Limb (tissue), 2 donors: ENCODE data around the gene KCNMA1.
"Not testable (repeated sequence)": the region's sequence is repeated elsewhere in the genome, so short reads cannot be mapped to it uniquely, and the experiment has no call there.

Experiments
- DNase-seq, 2 donors: peaks; one replicate each; pipeline ENCODE4 v3.0.0-alpha.2; 2016; ENCODE audit errors: extremely low spot score in 2 of 2

The KCNMA1 gene

GRCh38 chr10:77537071-77537470 lies 100.5 kb downstream of the KCNMA1 start:
- DNase-seq, result no peak

DNA sequence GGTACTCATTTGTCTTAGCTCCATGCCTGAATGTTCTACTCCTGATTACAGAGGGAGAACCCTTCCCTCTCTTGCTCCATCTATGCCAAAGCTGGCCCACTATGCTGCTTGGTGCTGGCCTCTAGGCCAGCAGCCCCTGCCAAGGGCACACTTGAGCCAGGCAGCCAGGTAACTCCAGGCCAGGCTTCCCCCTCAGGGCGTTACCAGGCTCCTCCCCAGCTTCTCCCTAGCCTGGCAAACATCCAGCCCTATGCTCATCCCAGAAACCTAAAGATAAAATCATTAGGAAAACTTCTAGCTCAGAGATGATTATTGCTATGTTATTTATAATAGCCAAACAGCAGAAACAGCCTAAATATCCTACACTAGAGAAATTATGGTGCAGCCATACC lies 103.7 kb downstream of the KCNMA1 start:
- DNase-seq, result no peak

GRCh38 chr10:77533146-77533886 lies 104.3 kb downstream of the KCNMA1 start:
- DNase-seq, result no peak

DNA sequence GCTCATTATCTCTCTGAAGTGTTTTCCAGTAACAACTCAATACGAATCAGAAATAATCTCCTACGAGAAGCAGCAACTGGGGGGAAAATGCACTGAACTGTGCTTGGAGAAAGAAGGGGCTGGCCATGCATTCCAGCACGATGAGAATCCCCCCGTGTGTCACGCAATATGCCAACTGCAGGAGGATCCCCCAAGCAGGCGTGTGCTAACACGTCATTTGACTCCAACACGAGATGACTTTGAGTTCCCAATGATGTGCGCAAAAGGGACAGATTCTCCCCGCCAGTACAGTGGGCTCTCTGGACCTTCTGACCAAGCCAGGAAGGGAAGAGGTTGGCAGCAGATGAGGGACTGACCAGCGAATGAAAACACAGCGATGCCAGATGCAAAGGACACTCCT lies 105.5 kb downstream of the KCNMA1 start:
- DNase-seq, result no peak

GRCh38 chr10:77531441-77532001 lies 106.1 kb downstream of the KCNMA1 start:
- no peak for DNase-seq

DNA sequence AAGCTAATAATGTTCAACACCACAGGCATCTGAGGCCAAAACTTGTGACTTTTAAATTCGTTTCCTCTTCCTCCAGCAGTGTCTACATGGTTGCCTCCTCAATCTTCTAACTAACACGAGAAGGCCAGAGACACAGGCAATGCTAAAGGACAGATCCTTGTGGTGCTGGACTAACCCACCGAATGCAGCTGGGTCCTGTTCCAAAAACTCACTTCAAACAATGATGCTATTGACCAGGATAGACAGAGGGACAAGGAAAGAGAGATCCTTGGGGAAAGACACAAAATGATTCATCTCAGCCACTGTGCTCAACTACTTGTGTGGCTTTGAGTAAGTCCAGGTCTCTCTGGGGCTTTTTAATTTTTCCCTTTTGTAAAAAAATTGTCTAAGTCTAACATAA lies 107.6 kb downstream of the KCNMA1 start:
- DNase-seq, result no peak

DNA sequence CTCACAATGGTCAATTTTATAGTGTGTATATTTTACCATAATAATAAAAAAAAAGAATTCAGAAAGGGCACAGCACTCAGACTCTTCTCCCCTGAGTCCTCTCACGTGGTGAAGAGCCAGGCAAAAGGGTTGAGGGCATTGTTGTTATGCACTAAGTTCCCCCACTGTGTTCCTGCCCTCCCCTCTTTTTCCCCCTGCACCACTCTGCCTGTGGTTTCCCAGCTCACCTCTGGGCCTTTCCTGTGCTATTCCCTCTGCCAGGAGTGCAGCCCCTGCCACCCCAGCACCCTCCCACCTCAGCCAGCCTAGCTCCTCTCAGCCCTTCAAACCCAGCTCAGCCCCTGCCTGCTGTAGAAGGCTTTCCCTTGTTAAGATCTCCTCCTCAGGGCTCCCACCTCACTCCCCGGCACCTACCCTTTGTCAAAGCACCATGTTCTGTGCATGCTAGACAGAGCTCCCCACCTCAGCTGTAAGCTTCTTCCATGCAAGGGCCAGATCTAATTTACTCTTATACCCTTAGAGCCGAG lies 108.5 kb downstream of the KCNMA1 start:
- no peak for DNase-seq

- DNase-seq, result no peak
These were observed 109.8 kb downstream of the KCNMA1 start for GRCh38 chr10:77527839-77528238.

- DNase-seq, result peak in 1 of 2 donors; percentile 43
These were observed 110.6 kb downstream of the KCNMA1 start for GRCh38 chr10:77526868-77527617.

DNA sequence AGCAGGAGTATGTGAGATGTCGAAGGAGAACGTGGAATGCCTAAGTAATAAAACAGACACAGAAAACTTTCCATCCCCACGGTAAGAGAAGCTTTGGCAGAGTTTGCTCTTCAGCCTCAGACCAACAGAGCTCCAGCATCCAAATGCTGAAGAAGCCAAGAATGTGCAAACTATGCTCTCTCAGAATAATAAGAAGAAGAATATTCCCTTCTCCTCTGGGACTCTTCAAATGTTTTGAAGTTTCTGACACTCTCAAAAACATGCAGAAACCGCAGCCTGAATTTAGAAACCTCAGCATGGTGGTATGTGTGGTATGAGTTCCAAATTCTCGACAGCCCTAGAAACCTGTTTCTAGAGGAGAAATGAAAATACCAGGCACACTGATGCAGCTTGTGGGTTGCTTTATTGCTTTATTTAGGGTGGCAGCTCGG lies 113.3 kb downstream of the KCNMA1 start:
- peak in 1 of 2 donors; percentile 75 for DNase-seq

DNA sequence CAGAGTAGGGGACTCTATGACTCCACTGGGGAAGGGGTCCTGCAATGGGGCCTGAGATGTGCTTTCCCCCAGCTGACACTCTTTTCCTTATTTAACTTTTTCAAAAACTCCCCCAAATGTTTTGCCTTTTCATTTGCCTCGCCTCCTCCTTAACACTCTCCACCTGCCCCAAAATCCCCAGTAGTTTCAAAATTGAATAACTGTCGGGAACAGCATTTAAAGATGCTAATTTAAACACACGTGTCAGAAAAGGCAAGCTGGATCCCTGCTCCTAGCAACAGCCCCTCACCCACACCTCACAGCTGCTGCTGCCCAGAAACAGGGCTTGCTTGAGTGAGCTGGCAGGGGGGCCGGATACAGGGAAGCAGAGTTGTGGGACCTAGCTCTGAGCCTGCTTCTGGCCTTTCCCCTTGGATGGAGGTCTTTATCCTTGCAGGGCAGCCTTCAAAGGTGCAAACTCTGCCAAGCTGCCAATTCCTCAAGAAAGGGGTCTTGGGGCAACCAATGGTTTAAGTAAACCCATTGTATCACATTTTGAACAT lies 115.3 kb downstream of the KCNMA1 start:
- no peak for DNase-seq

DNA sequence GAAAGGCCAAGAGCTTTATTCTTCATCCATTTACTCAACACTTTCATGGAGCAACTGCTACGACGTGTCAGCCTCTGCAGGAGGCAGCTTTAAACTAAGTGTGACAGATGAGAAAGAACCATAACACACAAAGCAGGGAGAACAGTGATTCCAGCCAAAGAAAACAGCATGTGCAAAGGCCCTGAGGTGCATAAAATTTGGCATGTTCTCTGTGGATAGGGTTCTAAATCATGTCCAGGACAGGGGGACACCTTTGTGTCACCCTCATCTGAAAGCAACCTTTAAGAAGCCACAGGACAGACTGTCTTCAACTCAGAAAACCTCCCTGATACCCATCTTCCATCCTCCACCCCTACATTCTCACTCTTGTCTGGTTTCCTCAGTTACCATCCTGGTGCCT lies 116.6 kb downstream of the KCNMA1 start:
- DNase-seq, result no peak

DNA sequence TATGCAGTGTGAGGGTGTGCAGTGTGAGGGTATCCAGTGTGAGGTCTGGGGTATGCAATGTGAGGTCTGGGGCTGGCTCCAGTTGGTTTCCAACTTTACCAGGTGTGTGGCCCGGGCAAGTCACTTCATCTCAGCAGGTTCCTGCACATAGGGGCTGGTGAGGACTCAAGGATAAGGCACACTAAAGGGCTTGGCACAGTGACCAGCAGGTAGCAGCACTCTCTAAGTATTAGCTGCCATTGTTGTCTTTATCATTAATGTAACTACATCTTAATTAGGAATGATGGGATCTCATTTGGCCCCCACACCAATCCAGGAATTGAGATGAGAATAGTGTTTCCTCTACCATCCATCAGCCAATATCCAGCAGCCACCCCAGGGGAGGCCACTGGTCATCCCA lies 117.3 kb downstream of the KCNMA1 start:
- no peak for DNase-seq

DNA sequence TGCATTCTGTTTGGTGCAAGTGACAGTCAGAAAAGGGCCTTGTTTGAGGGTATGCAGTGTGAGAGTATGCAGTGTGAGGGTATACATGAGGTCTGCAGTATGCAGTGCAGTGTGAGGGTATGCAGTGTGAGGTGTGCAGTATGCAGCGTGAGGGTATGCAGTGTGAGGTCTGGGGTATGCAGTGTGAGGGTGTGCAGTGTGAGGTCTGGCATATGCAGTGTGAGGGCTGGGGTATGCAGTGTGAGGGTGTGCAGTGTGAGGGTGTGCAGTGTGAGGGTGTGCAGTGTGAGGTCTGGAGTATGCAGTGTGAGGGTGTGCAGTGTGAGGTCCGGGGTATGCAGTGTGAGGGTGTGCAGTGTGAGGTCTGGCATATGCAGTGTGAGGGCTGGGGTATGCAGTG lies 117.8 kb downstream of the KCNMA1 start:
- not testable (repeated sequence) for DNase-seq

GRCh38 chr10:77518910-77519274 lies 118.7 kb downstream of the KCNMA1 start:
- DNase-seq, result no peak

DNA sequence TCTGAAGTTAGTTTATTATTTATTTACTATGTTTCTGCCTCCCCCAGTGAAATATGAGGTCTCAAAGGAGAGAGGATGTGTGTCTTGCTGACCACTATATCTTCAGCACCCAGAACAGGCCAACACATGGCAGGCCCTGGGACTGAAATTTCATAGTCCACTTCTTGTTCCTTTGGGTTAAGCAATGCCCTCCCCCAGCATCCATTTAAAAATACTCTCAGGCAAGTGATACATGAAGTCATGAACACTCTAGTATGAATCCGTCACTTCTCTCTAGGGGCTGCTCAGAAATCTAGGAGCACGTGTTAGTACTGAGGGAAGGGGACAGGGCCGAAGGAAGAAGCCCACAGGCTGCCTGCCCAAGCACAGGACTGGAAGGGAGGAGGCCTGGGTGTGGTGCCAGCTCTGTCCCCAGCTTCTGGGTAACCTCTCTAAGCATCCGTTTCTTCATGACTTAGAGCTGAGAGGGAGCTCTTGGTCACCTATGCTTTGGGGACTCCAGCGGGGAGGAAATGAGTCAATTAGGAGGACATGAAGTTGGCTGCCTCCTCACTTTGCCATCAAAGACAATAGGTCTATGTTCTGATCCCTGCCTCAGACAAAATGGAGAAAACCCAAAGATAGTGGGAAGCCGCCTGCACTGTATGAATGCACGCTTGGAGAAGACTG lies 119.2 kb downstream of the KCNMA1 start:
- no peak for DNase-seq

DNA sequence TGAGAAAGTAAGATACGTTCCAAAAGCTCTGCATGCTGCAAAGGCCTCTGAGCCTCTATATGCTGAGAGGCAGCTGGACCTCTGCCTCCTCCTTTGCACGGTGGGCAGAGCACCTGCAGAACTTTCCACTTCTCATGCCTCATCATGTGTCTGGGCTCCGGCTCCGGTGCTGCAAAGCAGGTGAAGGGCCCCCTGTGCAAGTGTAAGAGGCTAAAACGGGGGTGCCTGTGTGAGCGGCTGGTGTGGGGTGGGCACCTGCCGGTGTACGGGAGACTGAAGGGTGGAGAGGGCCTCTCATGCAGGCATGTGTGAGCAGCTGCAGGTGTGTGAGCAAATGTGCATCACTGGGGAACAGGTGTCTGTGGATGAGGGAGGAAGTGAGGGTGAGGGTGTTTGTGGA lies 121.0 kb downstream of the KCNMA1 start:
- no peak for DNase-seq

- DNase-seq, result no peak
These were observed 122.7 kb downstream of the KCNMA1 start for GRCh38 chr10:77514870-77515269.

GRCh38 chr10:77513781-77514331 lies 123.8 kb downstream of the KCNMA1 start:
- peak; percentile 57 to 67 for DNase-seq

DNA sequence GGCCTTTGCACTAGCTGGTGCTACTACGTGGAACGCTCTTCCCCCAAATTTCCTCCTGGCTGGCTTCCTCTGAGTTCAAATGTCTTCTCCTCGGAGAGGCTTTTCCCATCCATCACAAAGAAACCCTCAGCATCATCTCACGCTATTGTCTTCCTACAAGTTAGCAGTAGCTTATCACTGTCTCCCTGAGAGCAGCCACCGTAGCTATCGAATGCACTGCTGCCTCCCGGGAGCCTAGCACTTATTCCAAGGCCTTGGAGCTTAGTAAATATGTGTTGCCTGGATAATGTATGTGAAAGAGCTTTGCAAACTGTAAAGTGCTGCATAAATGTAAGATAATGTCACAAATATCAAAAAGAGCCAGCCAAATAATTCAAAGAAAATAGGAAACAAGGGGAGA lies 124.4 kb downstream of the KCNMA1 start:
- DNase-seq, result no peak

GRCh38 chr10:77512219-77512578 lies 125.4 kb downstream of the KCNMA1 start:
- DNase-seq, result no peak
